Pancreas (tissue), 10 donors: ENCODE measurements around the gene UBE2B. TPM values are rescaled to one million over a fixed set of nuclear protein-coding genes. Genes with fewer than 3 reads are reported as not detected.
A peak's percentile ranks its signal among the peaks of the same experiment; 100 is the strongest.

Source experiments
- ATAC-seq, 4 donors: fragments of 200-7000 bp; cut with Tn5 transposase; one replicate each; pipeline versions ENCODE4 v1.8.0 to v1.9.1; 2020; ENCODE audit warnings: mild to moderate bottlenecking in 4 of 4, moderate library complexity in 4 of 4
- DNase-seq, 6 donors: peaks; one replicate each; pipeline ENCODE4 v3.0.0-alpha.2; 2020
- FAIRE-seq: peaks from 2 replicates; lab custom pipeline; 2012; peaks lifted over from hg19 to GRCh38; lab: Jason Lieb, UNC
- H3K27ac ChIP-seq, 4 donors: fragments of 200-600 bp; sonication (generic); 1 replicate in 3 of 4; 2 replicates in 1 of 4; pipeline versions ENCODE4 v1.5.0 to v1.8.0; 2020
- H3K27me3 ChIP-seq, 4 donors: fragments of 200-600 bp; one replicate each; pipeline ENCODE4 v1.8.0; 2021
- H3K36me3 ChIP-seq, 3 donors: fragments of 200-600 bp; sonication (generic) in 1 of 3; one replicate each; pipeline versions ENCODE4 v1.5.0 to v1.8.0; 2020 to 2021
- H3K4me1 ChIP-seq, 3 donors: fragments of 200-600 bp; one replicate each; pipeline ENCODE4 v1.8.0; 2021
- H3K4me3 ChIP-seq, 4 donors: fragments of 200-600 bp; sonication (generic) in 2 of 4; one replicate each; pipeline versions ENCODE4 v1.5.0 to v1.8.0; 2020 to 2021
- H3K9me3 ChIP-seq, 4 donors: fragments of 200-600 bp; one replicate each; pipeline ENCODE4 v1.8.0; 2021
- WGBS, 2 donors: extraction: QIAGEN DNeasy Blood & Tissue Kit; methylation state at CpG; one replicate each; pipeline ENCODE4 v1.1.7; 2013; 5-methylcytosine and 5-hydroxymethylcytosine counted together
- intact Hi-C, 3 donors: fragments of 100-400 bp; cut with DNase I; formaldehyde crosslinking; loops; one replicate each; pipeline versions ENCODE4 v1.11.1 to v1.14.2; 2022
- polyA plus RNA-seq, 2 donors: library from polyadenylated mRNA; stranded (reverse); fragments of 200-250 nt; gene quantifications; one replicate each; pipeline ENCODE4 v1.2.3, GENCODE V29; 2013
- total RNA-seq, 6 donors: library from RNA; stranded (reverse); fragmentation: NEBNext Ultra II Directional in 4 of 6; extraction: Animal tissue kit (Norgen Biotek cat#: 25700) in 4 of 6; gene quantifications; one replicate each; pipeline versions ENCODE4 v1.2.1 to v1.2.4, GENCODE V29; 2021 to 2023
- TF ChIP-seq, protein P1 (sequence below), 4 donors: fragments of 200-600 bp; sonication (generic) in 3 of 4; IDR thresholded peaks; one replicate each; pipeline versions ENCODE4 v1.5.0 to v1.8.0; 2021; ENCODE audit warnings: antibody characterized with exemption in 4 of 4
- donor health status: healthy with polysubstance abuse.
- donor health status: DM: no; HTN: no; CAD: no; lungs with moderate emphysema.
- donor health status: DM: no; HTN: no; CAD: no.
- donor health status: control.
- donor health status: control.
- donor health status: Bipolar disorder and iron deficiency.
- donor health status: DM: yes; HTN: yes; CAD: no.
- donor health status: DM: no; HTN: no; CAD: no.
- donor health status: DM: no; HTN: no; CAD: no.
- donor health status: DM: yes; HTN: yes; CAD: no.

The UBE2B gene
- total and polyA plus RNA-seq, 8 donors: 41.5 to 72.1 (median 47.5) TPM

DNA sequence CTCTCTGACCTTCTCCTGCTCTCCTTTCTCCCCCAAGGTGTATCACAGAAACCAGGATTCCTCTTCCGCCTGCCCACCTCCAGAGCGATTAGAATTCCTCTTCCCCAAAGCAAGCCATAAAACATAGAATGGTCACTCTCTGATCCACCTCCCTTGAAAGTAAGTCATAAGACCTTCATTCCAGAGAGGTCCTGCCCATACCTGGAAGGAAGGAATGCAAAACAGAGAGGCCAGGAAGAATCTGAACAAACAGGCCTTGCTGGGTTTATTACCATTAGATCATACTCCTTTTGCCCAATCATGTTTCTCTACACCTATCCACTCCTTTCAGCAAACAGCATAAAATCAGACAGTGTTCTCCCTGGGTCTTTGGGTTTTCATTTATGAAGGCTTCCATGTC lies 25.4 kb upstream of the UBE2B start:
- Histone ChIP-seq H3K9me3 (no peaks in the 10 kb centered on the region), H3K27me3 (no peaks in the 10 kb centered on the region), H3K27ac (no peak overlapping the region), H3K36me3 (no peaks in the 10 kb centered on the region), H3K4me3 (no peak overlapping the region), H3K4me1 (no peaks in the 10 kb centered on the region)
- 87 to 90% methylated on average over 2 of the region's 2 CpGs for WGBS, 2 donors
- no peak for FAIRE-seq
- DNase-seq: no peak
- TF ChIP-seq, protein P1, sequence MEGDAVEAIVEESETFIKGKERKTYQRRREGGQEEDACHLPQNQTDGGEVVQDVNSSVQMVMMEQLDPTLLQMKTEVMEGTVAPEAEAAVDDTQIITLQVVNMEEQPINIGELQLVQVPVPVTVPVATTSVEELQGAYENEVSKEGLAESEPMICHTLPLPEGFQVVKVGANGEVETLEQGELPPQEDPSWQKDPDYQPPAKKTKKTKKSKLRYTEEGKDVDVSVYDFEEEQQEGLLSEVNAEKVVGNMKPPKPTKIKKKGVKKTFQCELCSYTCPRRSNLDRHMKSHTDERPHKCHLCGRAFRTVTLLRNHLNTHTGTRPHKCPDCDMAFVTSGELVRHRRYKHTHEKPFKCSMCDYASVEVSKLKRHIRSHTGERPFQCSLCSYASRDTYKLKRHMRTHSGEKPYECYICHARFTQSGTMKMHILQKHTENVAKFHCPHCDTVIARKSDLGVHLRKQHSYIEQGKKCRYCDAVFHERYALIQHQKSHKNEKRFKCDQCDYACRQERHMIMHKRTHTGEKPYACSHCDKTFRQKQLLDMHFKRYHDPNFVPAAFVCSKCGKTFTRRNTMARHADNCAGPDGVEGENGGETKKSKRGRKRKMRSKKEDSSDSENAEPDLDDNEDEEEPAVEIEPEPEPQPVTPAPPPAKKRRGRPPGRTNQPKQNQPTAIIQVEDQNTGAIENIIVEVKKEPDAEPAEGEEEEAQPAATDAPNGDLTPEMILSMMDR (IDR thresholded peaks at IDR 0.05): no peak
- ATAC-seq: no peak
- intact Hi-C loops: no loop called here

DNA sequence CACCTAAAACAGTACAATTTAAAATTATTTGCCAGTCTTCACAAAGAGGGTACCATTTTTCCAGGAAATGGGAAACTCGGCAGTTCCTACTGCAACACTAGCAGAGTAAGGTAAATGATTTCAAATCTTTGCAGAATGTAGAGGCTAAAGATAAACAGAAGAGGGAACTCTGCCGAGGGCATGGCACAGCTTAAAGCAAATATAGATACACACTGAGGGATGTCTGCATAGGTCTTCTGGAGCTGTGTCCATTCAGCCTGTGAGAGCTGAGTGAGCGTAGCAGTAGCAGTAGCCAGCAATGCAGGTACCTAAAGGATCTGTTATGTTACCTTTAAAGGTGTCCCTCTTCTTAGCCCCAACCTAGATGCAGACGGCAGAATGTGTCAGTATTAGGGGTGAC lies 21.9 kb upstream of the UBE2B start:
- TF ChIP-seq, protein P1 (IDR thresholded peaks at IDR 0.05): no peak
- DNase-seq: no peak
- whole genome bisulfite sequencing, 2 donors: 51 to 80% methylated on average over 4 of the region's 4 CpGs
- H3K27ac ChIP-seq: no peak overlapping the region
- no peaks in the 10 kb centered on the region for H3K36me3 ChIP-seq
- no peak for ATAC-seq
- no peak overlapping the region for H3K4me3 ChIP-seq
- intact Hi-C loops: no loop called here
- no peak for FAIRE-seq
- no peaks in the 10 kb centered on the region for H3K9me3 ChIP-seq
- no peaks in the 10 kb centered on the region for H3K4me1 ChIP-seq
- no peaks in the 10 kb centered on the region for H3K27me3 ChIP-seq

DNA sequence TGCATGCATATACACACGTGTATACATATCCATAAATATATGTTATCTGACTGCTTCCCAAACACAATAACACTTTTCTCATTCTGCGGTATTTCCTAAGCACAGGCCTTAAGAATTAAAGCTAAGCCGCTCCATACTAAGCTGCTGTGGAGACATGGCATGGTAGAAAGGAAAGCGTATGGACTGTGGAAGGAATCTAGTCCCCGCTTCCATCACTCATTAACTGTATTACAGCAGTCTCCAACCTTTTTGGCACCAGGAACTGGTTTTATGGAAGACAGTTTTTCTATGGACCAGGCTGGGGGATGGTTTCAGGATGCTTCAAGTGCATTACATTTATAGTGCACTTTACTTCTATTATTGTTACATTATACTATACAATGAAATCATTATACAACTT lies 15.7 kb upstream of the UBE2B start:
- TF ChIP-seq, protein P1 (IDR thresholded peaks at IDR 0.05): no peak

DNA sequence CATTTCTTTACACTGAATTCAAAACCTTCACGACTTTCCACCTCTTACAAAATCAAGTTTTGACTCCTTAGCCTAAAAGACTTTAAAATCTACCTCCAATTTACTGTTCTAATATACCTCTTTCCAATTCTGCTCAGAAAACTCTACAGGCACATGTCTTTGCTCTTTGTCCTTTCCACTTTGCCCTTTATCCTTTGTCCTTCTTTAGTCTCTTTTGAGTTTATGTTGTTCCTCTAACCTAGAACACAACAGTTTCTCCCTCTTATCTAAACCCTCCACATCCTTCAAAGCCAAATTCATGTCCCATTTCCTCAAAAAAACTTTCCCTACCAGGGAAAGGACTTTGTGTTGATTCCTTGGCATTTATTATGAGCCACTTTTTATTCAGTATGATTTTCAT lies 5.8 kb upstream of the UBE2B start:
- no peak for FAIRE-seq
- no peak for DNase-seq
- TF ChIP-seq, protein P1 (IDR thresholded peaks at IDR 0.05): no peak
- H3K27ac ChIP-seq: no peak overlapping the region
- no peak overlapping the region for H3K4me3 ChIP-seq
- WGBS, 2 donors: 92 to 97% methylated on average over 1 of the region's 1 CpG
- H3K36me3 ChIP-seq: no peaks in the 10 kb centered on the region
- no peak for ATAC-seq
- peaks cover 6 to 15% (median 7%) of the 10 kb centered on the region in 3 donors for H3K4me1 ChIP-seq
- intact Hi-C loops: no loop called here
- no peaks in the 10 kb centered on the region for H3K9me3 ChIP-seq
- H3K27me3 ChIP-seq: no peaks in the 10 kb centered on the region

More for the DNA sequence above, 15.7 kb upstream of the UBE2B start:
- no peaks in the 10 kb centered on the region for H3K9me3 ChIP-seq
- H3K27me3 ChIP-seq: no peaks in the 10 kb centered on the region
- H3K27ac ChIP-seq: no peak overlapping the region
- no peaks in the 10 kb centered on the region for H3K4me1 ChIP-seq
- ATAC-seq (no peak), DNase-seq (no peak), FAIRE-seq (no peak)
- H3K36me3 ChIP-seq: no peaks in the 10 kb centered on the region
- intact Hi-C loops: no loop called here
- no peak overlapping the region for H3K4me3 ChIP-seq
- WGBS, 2 donors: 89 to 94% methylated on average over 5 of the region's 5 CpGs

DNA sequence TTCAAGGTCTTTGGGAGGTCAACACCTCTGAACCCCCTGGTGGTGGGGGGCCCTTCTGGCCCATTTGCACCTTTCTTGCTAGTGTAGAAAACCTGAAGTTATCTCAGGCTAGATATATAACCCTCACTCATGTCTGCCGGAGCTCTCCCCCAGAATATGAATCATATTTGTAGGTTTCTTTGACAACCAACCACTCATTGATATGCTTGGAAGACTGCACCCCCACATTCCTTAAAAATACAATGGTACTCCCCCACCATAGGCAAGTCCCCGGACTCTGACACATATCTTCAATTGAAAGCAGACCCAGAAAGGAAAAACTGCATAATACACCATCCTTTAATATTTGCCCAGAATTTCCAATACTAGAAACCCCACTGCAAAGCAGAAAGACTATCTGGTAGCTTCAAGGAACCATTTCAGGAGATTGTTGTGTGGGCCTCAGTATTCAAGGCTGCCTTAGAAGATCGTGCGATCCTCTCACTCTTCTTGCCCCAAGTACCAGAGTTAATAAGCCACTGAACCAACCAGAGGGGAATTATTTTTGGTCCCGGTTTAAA lies 978 bp upstream of the UBE2B start:
- WGBS, 2 donors: 20 to 23% methylated on average over 5 of the region's 5 CpGs
- intact Hi-C loops: no loop called here
- no peak for FAIRE-seq
- ATAC-seq: peak in 1 of 4 donors; percentile 0
- no peaks in the 10 kb centered on the region for H3K27me3 ChIP-seq
- H3K9me3 ChIP-seq: no peaks in the 10 kb centered on the region
- H3K4me3 ChIP-seq: peak overlapping the region; percentile 6 to 91 (median 42)
- DNase-seq: peak in 1 of 6 donors; percentile 21
- TF ChIP-seq, protein P1 (IDR thresholded peaks at IDR 0.05): no peak
- H3K4me1 ChIP-seq: peaks cover 13 to 21% (median 18%) of the 10 kb centered on the region in 3 donors
- H3K27ac ChIP-seq: peak overlapping the region; percentile 94 to 100 (median 99)
- no peaks in the 10 kb centered on the region for H3K36me3 ChIP-seq
